Right ventricle myocardium inferior (tissue), 1 donor: ENCODE measurements around the gene PALM3. TPM values are rescaled to one million over a fixed set of nuclear protein-coding genes. Genes with fewer than 3 reads are reported as not detected.

Experiments used
- ATAC-seq: fragments of 200-7000 bp; cut with Tn5 transposase; one replicate; pipeline ENCODE4 v1.9.1; 2020; ENCODE audit warnings: mild to moderate bottlenecking, moderate library complexity
- DNase-seq: peaks from one replicate; pipeline ENCODE4 v3.0.0; 2021; ENCODE audit errors: missing footprints
- intact Hi-C: fragments of 100-400 bp; cut with DNase I; formaldehyde crosslinking; loops from one replicate; pipeline ENCODE4 v1.11.0; 2022
- long read RNA-seq: library from polyadenylated mRNA; unstranded; transcript quantifications from one replicate; pipeline ENCODE4 v2.0.0, GENCODE V29; 2021
- total RNA-seq: library from RNA; stranded (reverse); fragmentation: NEBNext Ultra II Directional; extraction: Animal tissue kit (Norgen Biotek cat#: 25700); gene quantifications from one replicate; pipeline ENCODE4 v1.2.1, GENCODE V29; 2021
- donor health status: DM: no; HTN: yes; CAD: no; lungs with severe emphysema.

The PALM3 gene
- total RNA-seq: 0.41 TPM
- long read RNA-seq: 0 reads

- intact Hi-C loops: no loop called here
- ATAC-seq (no peak), DNase-seq (no peak)
Measured at GRCh38 chr19:14061751-14062557, at the start of gene PALM3. Gene PALM3, minus strand, starts transcription at chr19:14062076. Its CDS starts 96 bp downstream, at chr19:14061980.

- DNase-seq: no peak
- intact Hi-C loops: no loop called here
- no peak for ATAC-seq
Measured at GRCh38 chr19:14111486-14111885, 49.6 kb upstream of the PALM3 start.

- DNase-seq: peak; percentile 46
- intact Hi-C loops: no loop called here
- ATAC-seq: no peak
Measured at GRCh38 chr19:14110650-14111049, 48.8 kb upstream of the PALM3 start.

GRCh38 chr19:14107581-14108461 lies 45.9 kb upstream of the PALM3 start:
- ATAC-seq (peak; percentile 88), DNase-seq (peak; percentile 81)
- intact Hi-C loops: no loop called here

- DNase-seq: peak; percentile 72
- peak; percentile 56 for ATAC-seq
- intact Hi-C loops: no loop called here
Measured at GRCh38 chr19:14106840-14107239, 45.0 kb upstream of the PALM3 start.

- ATAC-seq (no peak), DNase-seq (no peak)
- intact Hi-C loops: no loop called here
Measured at GRCh38 chr19:14105680-14106079, 43.8 kb upstream of the PALM3 start.

- intact Hi-C loops: no loop called here
- no peak for ATAC-seq
- peak; percentile 65 for DNase-seq
Measured at GRCh38 chr19:14103310-14103709, 41.4 kb upstream of the PALM3 start.

- DNase-seq (peak; percentile 23), ATAC-seq (no peak)
- intact Hi-C loops: no loop called here
Measured at GRCh38 chr19:14102756-14103155, 40.9 kb upstream of the PALM3 start.

GRCh38 chr19:14102102-14102696 lies 40.3 kb upstream of the PALM3 start:
- peak; percentile 60 for DNase-seq
- ATAC-seq: no peak
- intact Hi-C loops: no loop called here

- intact Hi-C loops: no loop called here
- no peak for DNase-seq
Measured at GRCh38 chr19:14101003-14101545, 39.2 kb upstream of the PALM3 start.

GRCh38 chr19:14097532-14098151 lies 35.8 kb upstream of the PALM3 start:
- DNase-seq: no peak
- no peak for ATAC-seq
- intact Hi-C loops: no loop called here

More at GRCh38 chr19:14101003-14101545, 39.2 kb upstream of the PALM3 start:
- ATAC-seq: no peak

GRCh38 chr19:14096272-14096992 lies 34.6 kb upstream of the PALM3 start:
- DNase-seq (peak; percentile 46), ATAC-seq (no peak)
- intact Hi-C loops: no loop called here

GRCh38 chr19:14094854-14095253 lies 33.0 kb upstream of the PALM3 start:
- peak; percentile 16 for DNase-seq
- intact Hi-C loops: no loop called here
- no peak for ATAC-seq

- intact Hi-C loops: no loop called here
- ATAC-seq (no peak), DNase-seq (no peak)
Measured at GRCh38 chr19:14093117-14093823, 31.4 kb upstream of the PALM3 start.

GRCh38 chr19:14091813-14092462 lies 30.1 kb upstream of the PALM3 start:
- ATAC-seq: no peak
- intact Hi-C loops: loop anchor here (2.0 kb wide), 1 partner anchor 21 kb away; a partner anchor contains a TSS
- peak; percentile 54 for DNase-seq

- intact Hi-C loops: loop anchor here (2.0 kb wide), 1 partner anchor 22 kb away; a partner anchor contains a TSS
- DNase-seq (peak; percentile 58), ATAC-seq (peak; percentile 87)
Measured at GRCh38 chr19:14091081-14091812, 29.4 kb upstream of the PALM3 start.
